Iris pigment epithelial cell (primary cell): ENCODE results near the gene FIBP.
A peak's percentile ranks its signal among the peaks of the same experiment; 100 is the strongest.

Experiments
- DNase-seq: peaks from one replicate; pipeline ENCODE4 v3.0.0-alpha.2; 2011; ENCODE audit warnings: low read depth

Gene FIBP

GRCh38 chr11:65890324-65891218, 2.3 kb upstream of the FIBP start, which contains the start of gene CCDC85B:
Gene CCDC85B, plus strand, starts transcription at chr11:65890673. Its CDS starts 111 bp downstream, at chr11:65890784.
- peak; percentile 96 for DNase-seq

- DNase-seq = peak; percentile 59
These were observed 528 bp downstream of the FIBP start for GRCh38 chr11:65887723-65888162.

GRCh38 chr11:65886826-65887722, 1.2 kb downstream of the FIBP start:
- DNase-seq = no peak

- no peak for DNase-seq
These were observed 2.3 kb downstream of the FIBP start for GRCh38 chr11:65885808-65886536.

GRCh38 chr11:65885231-65885630, 3.0 kb downstream of the FIBP start:
- DNase-seq = no peak

- peak; percentile 56 for DNase-seq
These were observed 3.6 kb downstream of the FIBP start for GRCh38 chr11:65884716-65885092.

GRCh38 chr11:65883786-65884715, 4.2 kb downstream of the FIBP start:
- DNase-seq = no peak

- no peak for DNase-seq
These were observed 5.1 kb downstream of the FIBP start for GRCh38 chr11:65883058-65883761.

- no peak for DNase-seq
These were observed 5.9 kb downstream of the FIBP start for GRCh38 chr11:65882120-65883057.

GRCh38 chr11:65880844-65881421, 7.3 kb downstream of the FIBP start:
- no peak for DNase-seq

- DNase-seq = no peak
These were observed 8.2 kb downstream of the FIBP start for GRCh38 chr11:65880027-65880426.

GRCh38 chr11:65879617-65880016, 8.7 kb downstream of the FIBP start, which contains the start of gene CTSW:
Gene CTSW, plus strand, starts transcription at chr11:65879837. Its CDS starts 18 bp downstream, at chr11:65879855.
- DNase-seq = no peak

GRCh38 chr11:65873318-65874156, 14.7 kb downstream of the FIBP start:
- peak; percentile 91 for DNase-seq

- peak; percentile 38 for DNase-seq
These were observed 15.5 kb downstream of the FIBP start, which contains the start of gene EFEMP2 for GRCh38 chr11:65872586-65873317. Gene EFEMP2, minus strand, starts transcription at chr11:65872800. Its CDS starts 446 bp downstream, at chr11:65872354.

GRCh38 chr11:65871811-65872548, 16.3 kb downstream of the FIBP start:
- peak; percentile 54 for DNase-seq
